HEK293T (cell line): ENCODE results near the gene STH.

Experiments used
- ARNT ChIP-seq: fragments of 450-650 bp; IDR thresholded peaks from 2 replicates; pipeline ENCODE4 v1.6.1; 2017; ENCODE audit warnings: mild to moderate bottlenecking
- BHLHE40 ChIP-seq: fragments of 450-650 bp; IDR thresholded peaks from 2 replicates; pipeline ENCODE4 v1.6.1; 2016; ENCODE audit warnings: mild to moderate bottlenecking, moderate library complexity, borderline replicate concordance
- CTBP1 ChIP-seq: fragments of 450-650 bp; IDR thresholded peaks from 2 replicates; pipeline ENCODE4 v1.6.1; 2016; ENCODE audit warnings: borderline replicate concordance
- ELF4 ChIP-seq: fragments of 450-650 bp; IDR thresholded peaks from 2 replicates; pipeline ENCODE4 v1.6.1; 2017; ENCODE audit warnings: antibody characterized with exemption
- FOXA1 ChIP-seq: fragments of 450-650 bp; IDR thresholded peaks from 2 replicates; pipeline ENCODE4 v1.6.1; 2016; ENCODE audit warnings: mild to moderate bottlenecking
- FOXM1 ChIP-seq: fragments of 450-650 bp; IDR thresholded peaks from 2 replicates; pipeline ENCODE4 v1.6.1; 2017; ENCODE audit warnings: mild to moderate bottlenecking, borderline replicate concordance
- NFRKB ChIP-seq: fragments of 450-650 bp; IDR thresholded peaks from 2 replicates; pipeline ENCODE4 v1.6.1; 2016; ENCODE audit warnings: mild to moderate bottlenecking, moderate library complexity
- PKNOX1 ChIP-seq: fragments of 450-650 bp; IDR thresholded peaks from 2 replicates; pipeline ENCODE4 v1.6.1; 2016
- TARDBP ChIP-seq: fragments of 450-650 bp; IDR thresholded peaks from 2 replicates; pipeline ENCODE4 v1.6.1; 2016

GRCh38 chr17:45999900-46000290, 845 bp downstream of the STH start:
- TF ChIP-seq ARNT (no peak), FOXA1 (no peak), PKNOX1 (no peak), FOXM1 (no peak), TARDBP (no peak), BHLHE40 (no peak), ELF4 (no peak), CTBP1 (no peak), NFRKB (no peak)
